SK-N-SH treated with all-trans-retinoic acid at 6 μM for 48 hours (cell line): ENCODE data around the gene TMEM43.

Experiments
- ATAC-seq: fragments of 200-7000 bp; cut with Tn5 transposase; 3 replicates; pipeline ENCODE4 v1.9.1; 2020; ENCODE audit warnings: mild to moderate bottlenecking, moderate library complexity
- ARNTL ChIP-seq: fragments of 450-650 bp; formaldehyde crosslinking; IDR thresholded peaks from 2 replicates; pipeline ENCODE4 v1.5.0; 2020; ENCODE audit warnings: low read depth, mild to moderate bottlenecking, moderate library complexity, borderline replicate concordance
- BACH2 ChIP-seq: fragments of 250-450 bp; sonication (Bioruptor Pico); IDR thresholded peaks from 2 replicates; pipeline ENCODE4 v1.9.0; 2021; ENCODE audit warnings: mild to moderate bottlenecking, borderline replicate concordance
- ESRRG ChIP-seq: fragments of 250-450 bp; sonication (Bioruptor Pico); IDR thresholded peaks from 2 replicates; pipeline ENCODE4 v1.6.1; 2021; ENCODE audit warnings: mild to moderate bottlenecking
- GLIS3 ChIP-seq: fragments of 250-450 bp; sonication (Bioruptor Pico); IDR thresholded peaks from 2 replicates; pipeline ENCODE4 v1.5.0; 2020; ENCODE audit warnings: mild to moderate bottlenecking, moderate library complexity
- ISL1 ChIP-seq: fragments of 250-450 bp; sonication (Bioruptor Pico); IDR thresholded peaks from 2 replicates; pipeline ENCODE4 v2.1.2; 2022; ENCODE audit warnings: mild to moderate bottlenecking, moderate library complexity
- RARB ChIP-seq: fragments of 250-450 bp; sonication (Bioruptor Pico); IDR thresholded peaks from 2 replicates; pipeline ENCODE4 v1.8.0; 2021; ENCODE audit warnings: mild to moderate bottlenecking, moderate library complexity
- SNAI2 ChIP-seq: fragments of 250-450 bp; sonication (Bioruptor Pico); IDR thresholded peaks from 2 replicates; pipeline ENCODE4 v1.5.0; 2020; ENCODE audit warnings: mild to moderate bottlenecking, moderate library complexity
- TCF4 ChIP-seq: fragments of 250-450 bp; sonication (Bioruptor Pico); IDR thresholded peaks from 2 replicates; pipeline ENCODE4 v1.8.0; 2021; ENCODE audit warnings: mild to moderate bottlenecking, moderate library complexity, borderline replicate concordance
- TOX ChIP-seq: fragments of 250-450 bp; sonication (Bioruptor Pico); IDR thresholded peaks from 2 replicates; pipeline ENCODE4 v1.8.0; 2021; ENCODE audit warnings: mild to moderate bottlenecking, moderate library complexity, borderline replicate concordance
- ZFP3 ChIP-seq: fragments of 250-450 bp; sonication (Bioruptor Pico); IDR thresholded peaks from 2 replicates; pipeline ENCODE4 v1.5.0; 2020; ENCODE audit warnings: mild to moderate bottlenecking, moderate library complexity
- ZFP30 ChIP-seq: fragments of 450-650 bp; formaldehyde crosslinking; IDR thresholded peaks from 2 replicates; pipeline ENCODE4 v1.5.0; 2022; ENCODE audit warnings: mild to moderate bottlenecking, moderate library complexity
- ZNF565 ChIP-seq: fragments of 450-650 bp; formaldehyde crosslinking; conservative IDR thresholded peaks from 2 replicates; pipeline ENCODE4 v1.5.0; 2020; ENCODE audit warnings: low read depth, mild to moderate bottlenecking, moderate library complexity
- ZNF8 ChIP-seq: fragments of 450-650 bp; formaldehyde crosslinking; IDR thresholded peaks from 2 replicates; pipeline ENCODE4 v1.5.0; 2020; ENCODE audit warnings: mild to moderate bottlenecking, moderate library complexity
- TF ChIP-seq, protein P1 (sequence below): fragments of 250-450 bp; sonication (Bioruptor Pico); IDR thresholded peaks from 2 replicates; pipeline ENCODE4 v1.5.0; 2020; ENCODE audit warnings: mild to moderate bottlenecking, moderate library complexity
- TF ChIP-seq, protein P2 (sequence below): fragments of 250-450 bp; sonication (Bioruptor Pico); IDR thresholded peaks from 2 replicates; pipeline ENCODE4 v1.8.0; 2021; ENCODE audit warnings: low read depth, mild to moderate bottlenecking, moderate library complexity, borderline replicate concordance
- TF ChIP-seq, protein P3 (sequence below): fragments of 250-450 bp; sonication (Bioruptor Pico); IDR thresholded peaks from 2 replicates; pipeline ENCODE4 v1.5.1; 2021; ENCODE audit warnings: mild to moderate bottlenecking, moderate library complexity

TMEM43 gene

DNA sequence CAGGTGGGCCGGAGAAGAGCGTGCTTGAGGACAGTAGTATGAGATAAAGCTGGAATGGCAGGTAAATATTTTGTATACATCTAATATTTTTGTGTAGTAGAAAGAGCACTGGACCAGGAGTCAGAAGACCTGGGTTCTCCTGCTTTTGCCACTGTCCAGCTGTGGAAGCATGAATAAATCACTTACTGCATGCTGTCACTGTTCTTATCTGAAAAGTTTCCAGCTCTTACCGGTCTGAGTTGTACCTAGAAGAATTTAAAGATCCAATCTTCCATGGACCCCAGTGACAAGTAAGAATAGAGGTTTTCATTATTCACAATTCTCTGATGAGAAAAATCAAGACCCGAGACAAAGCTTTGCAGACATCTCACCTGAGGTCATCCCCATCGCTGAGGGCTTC lies 47.6 kb downstream of the TMEM43 start:
- TF ChIP-seq BACH2, result no peak
- TF ChIP-seq, protein P1, sequence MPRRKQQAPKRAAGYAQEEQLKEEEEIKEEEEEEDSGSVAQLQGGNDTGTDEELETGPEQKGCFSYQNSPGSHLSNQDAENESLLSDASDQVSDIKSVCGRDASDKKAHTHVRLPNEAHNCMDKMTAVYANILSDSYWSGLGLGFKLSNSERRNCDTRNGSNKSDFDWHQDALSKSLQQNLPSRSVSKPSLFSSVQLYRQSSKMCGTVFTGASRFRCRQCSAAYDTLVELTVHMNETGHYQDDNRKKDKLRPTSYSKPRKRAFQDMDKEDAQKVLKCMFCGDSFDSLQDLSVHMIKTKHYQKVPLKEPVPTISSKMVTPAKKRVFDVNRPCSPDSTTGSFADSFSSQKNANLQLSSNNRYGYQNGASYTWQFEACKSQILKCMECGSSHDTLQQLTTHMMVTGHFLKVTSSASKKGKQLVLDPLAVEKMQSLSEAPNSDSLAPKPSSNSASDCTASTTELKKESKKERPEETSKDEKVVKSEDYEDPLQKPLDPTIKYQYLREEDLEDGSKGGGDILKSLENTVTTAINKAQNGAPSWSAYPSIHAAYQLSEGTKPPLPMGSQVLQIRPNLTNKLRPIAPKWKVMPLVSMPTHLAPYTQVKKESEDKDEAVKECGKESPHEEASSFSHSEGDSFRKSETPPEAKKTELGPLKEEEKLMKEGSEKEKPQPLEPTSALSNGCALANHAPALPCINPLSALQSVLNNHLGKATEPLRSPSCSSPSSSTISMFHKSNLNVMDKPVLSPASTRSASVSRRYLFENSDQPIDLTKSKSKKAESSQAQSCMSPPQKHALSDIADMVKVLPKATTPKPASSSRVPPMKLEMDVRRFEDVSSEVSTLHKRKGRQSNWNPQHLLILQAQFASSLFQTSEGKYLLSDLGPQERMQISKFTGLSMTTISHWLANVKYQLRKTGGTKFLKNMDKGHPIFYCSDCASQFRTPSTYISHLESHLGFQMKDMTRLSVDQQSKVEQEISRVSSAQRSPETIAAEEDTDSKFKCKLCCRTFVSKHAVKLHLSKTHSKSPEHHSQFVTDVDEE (CRISPR knock-in tag), result no peak
- TF ChIP-seq ZFP3 (CRISPR knock-in tag), result no peak
- TF ChIP-seq ESRRG (CRISPR knock-in tag), result no peak
- no peak for TF ChIP-seq ISL1 (CRISPR knock-in tag)
- TF ChIP-seq ZNF8 (CRISPR knock-in tag), result no peak
- TF ChIP-seq, protein P2, sequence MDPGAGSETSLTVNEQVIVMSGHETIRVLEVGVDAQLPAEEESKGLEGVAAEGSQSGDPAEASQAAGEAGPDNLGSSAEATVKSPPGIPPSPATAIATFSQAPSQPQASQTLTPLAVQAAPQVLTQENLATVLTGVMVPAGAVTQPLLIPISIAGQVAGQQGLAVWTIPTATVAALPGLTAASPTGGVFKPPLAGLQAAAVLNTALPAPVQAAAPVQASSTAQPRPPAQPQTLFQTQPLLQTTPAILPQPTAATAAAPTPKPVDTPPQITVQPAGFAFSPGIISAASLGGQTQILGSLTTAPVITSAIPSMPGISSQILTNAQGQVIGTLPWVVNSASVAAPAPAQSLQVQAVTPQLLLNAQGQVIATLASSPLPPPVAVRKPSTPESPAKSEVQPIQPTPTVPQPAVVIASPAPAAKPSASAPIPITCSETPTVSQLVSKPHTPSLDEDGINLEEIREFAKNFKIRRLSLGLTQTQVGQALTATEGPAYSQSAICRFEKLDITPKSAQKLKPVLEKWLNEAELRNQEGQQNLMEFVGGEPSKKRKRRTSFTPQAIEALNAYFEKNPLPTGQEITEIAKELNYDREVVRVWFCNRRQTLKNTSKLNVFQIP (CRISPR knock-in tag), result no peak
- TF ChIP-seq ZFP30 (CRISPR knock-in tag), result no peak
- TF ChIP-seq TOX (CRISPR knock-in tag), result no peak
- ATAC-seq, result no peak

DNA sequence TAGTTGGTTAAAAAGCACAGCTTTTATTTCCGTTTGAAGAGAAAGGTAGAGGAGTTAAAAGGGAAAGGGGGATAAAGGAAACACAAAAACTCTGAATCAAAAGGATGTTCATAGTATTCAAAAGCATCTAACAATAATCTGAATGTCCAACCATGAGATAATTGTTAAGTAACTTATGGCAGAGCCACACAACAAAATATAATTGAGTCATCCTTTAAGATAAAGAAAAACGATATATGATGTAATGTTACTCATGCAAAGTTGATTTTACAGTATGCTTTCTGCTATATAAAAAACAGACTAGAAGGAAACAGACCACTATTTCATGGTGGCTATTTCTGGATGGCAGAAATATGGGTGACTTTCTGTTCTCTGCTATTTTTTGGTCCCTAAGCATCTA lies 49.6 kb downstream of the TMEM43 start:
- TF ChIP-seq ARNTL, result no peak
- no peak for TF ChIP-seq SNAI2 (CRISPR knock-in tag)
- no peak for TF ChIP-seq ESRRG (CRISPR knock-in tag)
- no peak for TF ChIP-seq TOX (CRISPR knock-in tag)
- TF ChIP-seq ZFP3 (CRISPR knock-in tag), result no peak
- no peak for TF ChIP-seq TCF4 (CRISPR knock-in tag)
- TF ChIP-seq, protein P1 (CRISPR knock-in tag), result no peak
- ATAC-seq, result no peak

DNA sequence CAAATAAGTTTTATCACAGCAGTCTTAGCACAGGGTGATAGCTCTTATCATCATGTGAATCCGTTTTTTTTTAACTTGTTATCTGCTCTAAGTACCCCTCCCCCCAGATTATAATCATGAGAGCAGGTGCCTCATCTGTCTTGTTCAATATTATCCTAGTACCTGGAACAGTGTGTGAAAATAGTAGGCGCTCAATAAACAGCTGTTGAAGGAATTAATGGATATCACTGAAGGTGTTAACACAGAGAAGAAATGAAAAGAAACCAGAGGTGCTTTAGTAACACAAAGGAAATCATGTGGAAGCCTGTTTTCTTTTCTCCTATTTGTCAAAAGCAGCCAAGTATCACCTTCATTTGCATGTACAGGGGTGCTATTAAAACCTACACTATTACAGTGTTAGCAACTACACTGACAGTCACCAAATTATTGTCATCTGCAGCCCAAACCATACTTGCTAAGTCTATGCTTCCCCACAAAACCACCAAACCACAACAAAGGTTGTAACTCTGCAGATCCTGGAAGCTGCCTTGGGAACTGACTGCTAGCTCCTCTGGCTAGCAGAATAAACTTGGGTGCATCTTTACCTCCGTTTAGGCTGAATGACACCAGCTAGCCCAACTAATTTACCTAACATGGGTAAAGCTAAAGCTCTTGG lies 50.7 kb downstream of the TMEM43 start:
- ATAC-seq, result no peak
- TF ChIP-seq ZNF565 (CRISPR knock-in tag) (no peak), ZNF8 (CRISPR knock-in tag) (no peak), GLIS3 (CRISPR knock-in tag) (no peak), TOX (CRISPR knock-in tag) (no peak), RARB (CRISPR knock-in tag) (no peak), ZFP30 (CRISPR knock-in tag) (no peak)
- TF ChIP-seq, protein P3, sequence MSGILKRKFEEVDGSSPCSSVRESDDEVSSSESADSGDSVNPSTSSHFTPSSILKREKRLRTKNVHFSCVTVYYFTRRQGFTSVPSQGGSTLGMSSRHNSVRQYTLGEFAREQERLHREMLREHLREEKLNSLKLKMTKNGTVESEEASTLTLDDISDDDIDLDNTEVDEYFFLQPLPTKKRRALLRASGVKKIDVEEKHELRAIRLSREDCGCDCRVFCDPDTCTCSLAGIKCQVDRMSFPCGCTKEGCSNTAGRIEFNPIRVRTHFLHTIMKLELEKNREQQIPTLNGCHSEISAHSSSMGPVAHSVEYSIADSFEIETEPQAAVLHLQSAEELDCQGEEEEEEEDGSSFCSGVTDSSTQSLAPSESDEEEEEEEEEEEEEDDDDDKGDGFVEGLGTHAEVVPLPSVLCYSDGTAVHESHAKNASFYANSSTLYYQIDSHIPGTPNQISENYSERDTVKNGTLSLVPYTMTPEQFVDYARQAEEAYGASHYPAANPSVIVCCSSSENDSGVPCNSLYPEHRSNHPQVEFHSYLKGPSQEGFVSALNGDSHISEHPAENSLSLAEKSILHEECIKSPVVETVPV, result no peak
- TF ChIP-seq, protein P2 (CRISPR knock-in tag), result no peak
